Liver (tissue), 3 donors: ENCODE results near the gene UBC.

ENCODE experiments used
- CTCF ChIP-seq: fragments of 150-350 bp; IDR thresholded peaks from 2 replicates; pipeline ENCODE4 v1.5.1; 2017; ENCODE audit warnings: improper control_type of control experiment, low read depth, low read length; ENCODE audit not compliant: missing input control
- GABPA ChIP-seq, 2 donors: IDR thresholded peaks in 1 of 2; conservative IDR thresholded peaks in 1 of 2; 2 replicates each; pipeline ENCODE4 v1.6.1; 2016; ENCODE audit warnings: antibody characterized with exemption in 2 of 2, mild to moderate bottlenecking in 1 of 2, moderate library complexity in 1 of 2
- MAX ChIP-seq: IDR thresholded peaks from 2 replicates; pipeline ENCODE4 v1.6.1; 2016; ENCODE audit warnings: antibody characterized with exemption
- SP1 ChIP-seq: IDR thresholded peaks from 2 replicates; pipeline ENCODE4 v1.6.1; 2018; ENCODE audit warnings: antibody characterized with exemption, mild to moderate bottlenecking
- YY1 ChIP-seq: IDR thresholded peaks from 2 replicates; pipeline ENCODE4 v1.6.1; 2016; ENCODE audit warnings: antibody characterized with exemption, mild to moderate bottlenecking
- TF ChIP-seq, protein P1 (sequence below): IDR thresholded peaks from 2 replicates; pipeline ENCODE4 v1.6.1; 2016; ENCODE audit warnings: antibody characterized with exemption
- donor health status: healthy.
- donor health status: healthy.

GRCh38 chr12:124898200-124898922 lies 16.1 kb downstream of the UBC start:
- TF ChIP-seq SP1, result no peak
- peak; percentile 38 for TF ChIP-seq CTCF
- TF ChIP-seq YY1, result no peak
- TF ChIP-seq GABPA (IDR thresholded peaks at IDR 0.05 in 1 of 2, conservative IDR thresholded peaks at IDR 0.05 in 1 of 2), result no peak
- TF ChIP-seq MAX, result no peak
- TF ChIP-seq, protein P1, sequence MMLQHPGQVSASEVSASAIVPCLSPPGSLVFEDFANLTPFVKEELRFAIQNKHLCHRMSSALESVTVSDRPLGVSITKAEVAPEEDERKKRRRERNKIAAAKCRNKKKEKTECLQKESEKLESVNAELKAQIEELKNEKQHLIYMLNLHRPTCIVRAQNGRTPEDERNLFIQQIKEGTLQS, result no peak
